ENCODE measurements around the gene RACK1.

DNA sequence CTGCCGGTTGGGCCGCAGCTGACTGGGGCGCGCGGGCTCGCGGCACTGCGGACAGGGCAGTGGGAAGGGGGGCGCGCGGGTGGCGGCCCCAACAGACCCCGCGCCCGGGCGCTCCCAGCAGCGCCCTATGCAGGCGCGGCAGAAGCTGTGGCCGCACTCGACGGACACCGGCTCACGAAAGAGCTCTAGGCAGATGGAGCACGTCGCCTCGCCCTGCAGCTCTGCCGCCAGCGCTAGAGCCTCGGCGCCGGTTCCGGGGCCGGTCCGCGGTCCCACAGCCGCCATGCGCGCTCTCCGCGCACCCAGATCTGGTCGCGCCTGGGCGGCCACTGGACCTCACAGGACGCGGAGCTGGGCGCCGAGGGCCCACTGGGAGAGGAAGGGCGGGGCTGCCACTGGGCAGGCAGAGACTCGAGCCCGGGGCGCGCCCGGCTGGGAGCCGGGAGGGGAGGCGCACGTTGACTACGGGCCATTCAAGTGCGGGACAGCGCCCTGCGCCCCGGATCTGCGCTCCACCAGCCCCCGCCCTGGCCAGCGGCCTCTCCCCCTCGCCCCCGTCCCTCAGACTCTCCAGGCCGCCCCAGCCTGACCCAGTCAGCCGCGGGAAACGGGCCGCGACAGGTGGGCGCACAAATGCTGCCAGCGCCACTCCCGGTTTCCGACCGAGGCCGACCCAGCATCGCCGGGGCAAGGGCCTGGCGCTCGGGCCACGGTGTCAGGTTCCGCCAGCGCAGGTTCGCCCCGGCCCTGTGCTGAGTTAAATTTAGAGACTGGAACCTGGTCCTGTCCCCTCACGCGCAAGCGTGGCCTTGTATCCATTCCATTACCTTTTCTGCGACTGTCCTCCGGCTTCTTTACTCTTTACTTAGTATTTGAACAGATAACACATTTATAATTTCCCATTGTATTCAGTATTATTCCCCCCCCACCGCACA, 38.6 kb downstream of the RACK1 start, which contains the start of gene TRIM7:
- TF ChIP-seq, protein P1, sequence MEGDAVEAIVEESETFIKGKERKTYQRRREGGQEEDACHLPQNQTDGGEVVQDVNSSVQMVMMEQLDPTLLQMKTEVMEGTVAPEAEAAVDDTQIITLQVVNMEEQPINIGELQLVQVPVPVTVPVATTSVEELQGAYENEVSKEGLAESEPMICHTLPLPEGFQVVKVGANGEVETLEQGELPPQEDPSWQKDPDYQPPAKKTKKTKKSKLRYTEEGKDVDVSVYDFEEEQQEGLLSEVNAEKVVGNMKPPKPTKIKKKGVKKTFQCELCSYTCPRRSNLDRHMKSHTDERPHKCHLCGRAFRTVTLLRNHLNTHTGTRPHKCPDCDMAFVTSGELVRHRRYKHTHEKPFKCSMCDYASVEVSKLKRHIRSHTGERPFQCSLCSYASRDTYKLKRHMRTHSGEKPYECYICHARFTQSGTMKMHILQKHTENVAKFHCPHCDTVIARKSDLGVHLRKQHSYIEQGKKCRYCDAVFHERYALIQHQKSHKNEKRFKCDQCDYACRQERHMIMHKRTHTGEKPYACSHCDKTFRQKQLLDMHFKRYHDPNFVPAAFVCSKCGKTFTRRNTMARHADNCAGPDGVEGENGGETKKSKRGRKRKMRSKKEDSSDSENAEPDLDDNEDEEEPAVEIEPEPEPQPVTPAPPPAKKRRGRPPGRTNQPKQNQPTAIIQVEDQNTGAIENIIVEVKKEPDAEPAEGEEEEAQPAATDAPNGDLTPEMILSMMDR (IDR thresholded peaks at IDR 0.05) = no peak
- TF ChIP-seq POLR2AphosphoS5 (IDR thresholded peaks at IDR 0.05) = no peak
